ENCODE measurements around the gene SPEG. TPM values are rescaled to one million over a fixed set of nuclear protein-coding genes. Genes with fewer than 3 reads are reported as not detected.

SPEG gene
- total RNA-seq, 1 experiment from 2014 or later, result 30.7 TPM

GRCh38 chr2:219483451-219484342 is 49.1 kb downstream of the SPEG start:
- Histone ChIP-seq H3K4me1 (ENCODE audit: insufficient read depth, low read length) (0 out of 2 replicates have a peak, but pooled peaks cover under 1% of the 10 kb centered on the region), H3F3A (ENCODE audit: low read length, unreplicated experiment) (no peaks in the 10 kb centered on the region), H3K9me2 (replicated peaks; ENCODE audit: low read length) (no peaks in the 10 kb centered on the region), H3K79me2 (ENCODE audit: low read length) (no peaks in the 10 kb centered on the region), H3K4me2 (ENCODE audit: low read length) (peak overlapping the region; percentile 71), H3K27ac (ENCODE audit: low read length) (no peak overlapping the region), H3K36me3 (ENCODE audit: low read depth, low read length) (no peaks in the 10 kb centered on the region), H4K20me1 (ENCODE audit: low read length) (no peaks in the 10 kb centered on the region), H3K9ac (ENCODE audit: low read length) (no peak overlapping the region), H2AFZ (ENCODE audit: low read length) (no peak overlapping the region), H3K9me3 (ENCODE audit: low read length) (no peaks in the 10 kb centered on the region), H3K4me3 (ENCODE audit: low read length) (peak overlapping the region; percentile 40; the same call in 1 of the 2 replicates), H3K27me3 (ENCODE audit: low read length) (no peaks in the 10 kb centered on the region)
- TF ChIP-seq EZH2 (IDR thresholded peaks at IDR 0.05; ENCODE audit: low read length, unreplicated experiment) (no peak), CTCF (conservative IDR thresholded peaks at IDR 0.05; ENCODE audit: low read depth, low read length) (no peak), EZH2phosphoT487 (IDR thresholded peaks at IDR 0.05; ENCODE audit: borderline replicate concordance, low read length) (no peak)
- POLR2A ChIA-PET (ENCODE audit: unreplicated experiment), result no interaction called here
- no TSS peak for BruUV-seq (replicated peaks)
- intact Hi-C loops (cut with micrococcal nuclease), result no loop called here
- CTCF ChIA-PET, result interaction anchor here (0.7 to 1.0 kb wide), 2 partner anchors 12 kb away, joined by 3 to 4 read pairs; a partner anchor contains a TSS
- ATAC-seq, result peak; percentile 23
- DNase-seq, result no peak

GRCh38 chr2:219484343-219485200 is 49.9 kb downstream of the SPEG start:
- Histone ChIP-seq H3K4me2 (ENCODE audit: low read length) (peak overlapping the region; percentile 71), H3K27me3 (ENCODE audit: low read length) (no peaks in the 10 kb centered on the region), H3K36me3 (ENCODE audit: low read depth, low read length) (no peaks in the 10 kb centered on the region), H3K9me3 (ENCODE audit: low read length) (no peaks in the 10 kb centered on the region), H3K9me2 (replicated peaks; ENCODE audit: low read length) (no peaks in the 10 kb centered on the region), H3K27ac (ENCODE audit: low read length) (no peak overlapping the region), H3K4me3 (ENCODE audit: low read length) (peak overlapping the region; percentile 40; the same call in 1 of the 2 replicates), H3K4me1 (ENCODE audit: insufficient read depth, low read length) (no peaks in the 10 kb centered on the region), H4K20me1 (ENCODE audit: low read length) (no peaks in the 10 kb centered on the region), H3K79me2 (ENCODE audit: low read length) (no peaks in the 10 kb centered on the region), H3K9ac (ENCODE audit: low read length) (no peak overlapping the region), H3F3A (ENCODE audit: low read length, unreplicated experiment) (no peaks in the 10 kb centered on the region), H2AFZ (ENCODE audit: low read length) (no peak overlapping the region)
- BruUV-seq (replicated peaks), result no TSS peak
- DNase-seq, result no peak
- POLR2A ChIA-PET (ENCODE audit: unreplicated experiment), result no interaction called here
- ATAC-seq, result peak; percentile 25
- intact Hi-C loops (cut with micrococcal nuclease), result no loop called here
- CTCF ChIA-PET, result interaction anchor here (0.7 to 1.0 kb wide), 2 partner anchors 11 to 32 kb away, joined by 3 read pairs; a partner anchor contains a TSS
- no peak for TF ChIP-seq EZH2 (IDR thresholded peaks at IDR 0.05; ENCODE audit: low read length, unreplicated experiment)

- CTCF ChIA-PET, result interaction anchor here (1.0 kb wide), 1 partner anchor 32 kb away, joined by 3 read pairs; no protein-coding TSS in a partner anchor
- H3K4me2 ChIP-seq (ENCODE audit: low read length), result no peak overlapping the region
- ATAC-seq, result no peak
- no peak overlapping the region for H3K4me3 ChIP-seq (ENCODE audit: low read length)
- no peak overlapping the region for H3K27ac ChIP-seq (ENCODE audit: low read length)
- intact Hi-C loops (cut with micrococcal nuclease), result no loop called here
- no peaks in the 10 kb centered on the region for H3F3A ChIP-seq (ENCODE audit: low read length, unreplicated experiment)
- H4K20me1 ChIP-seq (ENCODE audit: low read length), result no peaks in the 10 kb centered on the region
- no peaks in the 10 kb centered on the region for H3K9me2 ChIP-seq (replicated peaks; ENCODE audit: low read length)
- no peaks in the 10 kb centered on the region for H3K36me3 ChIP-seq (ENCODE audit: low read depth, low read length)
- POLR2A ChIA-PET (ENCODE audit: unreplicated experiment), result no interaction called here
- no peaks in the 10 kb centered on the region for H3K9me3 ChIP-seq (ENCODE audit: low read length)
- H3K9ac ChIP-seq (ENCODE audit: low read length), result no peak overlapping the region
- BruUV-seq (replicated peaks), result no TSS peak
- H3K27me3 ChIP-seq (ENCODE audit: low read length), result no peaks in the 10 kb centered on the region
- no peak for DNase-seq
- TF ChIP-seq EZH2 (IDR thresholded peaks at IDR 0.05; ENCODE audit: low read length, unreplicated experiment) (no peak), CTCF (conservative IDR thresholded peaks at IDR 0.05; ENCODE audit: low read depth, low read length) (no peak), EZH2phosphoT487 (IDR thresholded peaks at IDR 0.05; ENCODE audit: borderline replicate concordance, low read length) (no peak)
- H3K79me2 ChIP-seq (ENCODE audit: low read length), result no peaks in the 10 kb centered on the region
- no peak overlapping the region for H2AFZ ChIP-seq (ENCODE audit: low read length)
- no peaks in the 10 kb centered on the region for H3K4me1 ChIP-seq (ENCODE audit: insufficient read depth, low read length)
These were observed 50.5 kb downstream of the SPEG start for GRCh38 chr2:219485201-219485580.

All from PC-3 (cell line).